WTC11 (cell line): ENCODE results near the gene SORT1. TPM values are rescaled to one million over a fixed set of nuclear protein-coding genes. Genes with fewer than 3 reads are reported as not detected.
A peak's percentile ranks its signal among the peaks of the same experiment; 100 is the strongest.

ENCODE experiments used
- ATAC-seq: fragments of 200-7000 bp; cut with Tn5 transposase; 2 replicates; pipeline ENCODE4 v1.10.0; 2021; ENCODE audit warnings: mild to moderate bottlenecking, moderate library complexity
- CTCF ChIA-PET: fragments of 300-600 bp; sonication (Branson Sonifier 250); formaldehyde crosslinking; loops from one replicate; lab custom pipeline; 2021; ENCODE audit warnings: antibody characterized with exemption; lab: Charles Lee
- POLR2A ChIA-PET: fragments of 350-600 bp; sonication (Branson Sonifier 250); formaldehyde crosslinking; loops from one replicate; lab custom pipeline; 2021; ENCODE audit warnings: antibody characterized with exemption; lab: Charles Lee
- DNase-seq: peaks from one replicate; pipeline ENCODE4 v3.0.0; 2021; ENCODE audit warnings: low spot score
- H3K27ac Mint-ChIP-seq: 2 replicates; pipeline ENCODE4 v1.8.0; 2021; ENCODE audit warnings: mixed read lengths
- H3K27me3 Mint-ChIP-seq: 2 replicates; pipeline ENCODE4 v1.8.0; 2021; ENCODE audit warnings: low read depth, mild to moderate bottlenecking, moderate library complexity, mixed read lengths
- H3K36me3 Mint-ChIP-seq: 2 replicates; pipeline ENCODE4 v1.8.0; 2021; ENCODE audit warnings: mixed read lengths
- H3K4me1 Mint-ChIP-seq: 2 replicates; pipeline ENCODE4 v1.8.0; 2022; ENCODE audit warnings: mixed read lengths
- H3K4me3 Mint-ChIP-seq: 2 replicates; pipeline ENCODE4 v1.8.0; 2021; ENCODE audit warnings: mild to moderate bottlenecking, moderate library complexity, mixed read lengths
- H3K9me3 Mint-ChIP-seq: 2 replicates; pipeline ENCODE4 v1.8.0; 2021; ENCODE audit warnings: mixed read lengths
- ATF3 ChIP-seq: sonication (generic); formaldehyde crosslinking; conservative IDR thresholded peaks from 2 replicates; pipeline ENCODE4 v1.8.1; 2022; ENCODE audit warnings: mild to moderate bottlenecking, missing genetic modification reagents
- CBFB ChIP-seq: sonication (generic); formaldehyde crosslinking; IDR thresholded peaks from 2 replicates; pipeline ENCODE4 v1.8.1; 2022; ENCODE audit warnings: mild to moderate bottlenecking, low read depth, missing genetic modification reagents
- E2F5 ChIP-seq: sonication (generic); formaldehyde crosslinking; IDR thresholded peaks from 2 replicates; pipeline ENCODE4 v1.8.1; 2022; ENCODE audit warnings: mild to moderate bottlenecking, moderate library complexity, missing genetic modification reagents
- ETV6 ChIP-seq: sonication (generic); formaldehyde crosslinking; IDR thresholded peaks from 2 replicates; pipeline ENCODE4 v1.8.1; 2022; ENCODE audit warnings: mild to moderate bottlenecking, missing genetic modification reagents
- FOXK1 ChIP-seq: sonication (generic); formaldehyde crosslinking; IDR thresholded peaks from 2 replicates; pipeline ENCODE4 v1.8.0; 2022; ENCODE audit warnings: mild to moderate bottlenecking, moderate library complexity, missing genetic modification reagents
- HMGA2 ChIP-seq: fragments of 250-450 bp; sonication (Bioruptor Pico); IDR thresholded peaks from 2 replicates; pipeline ENCODE4 v1.4.0; 2021; ENCODE audit warnings: mild to moderate bottlenecking, moderate library complexity
- HMGXB4 ChIP-seq: sonication (generic); formaldehyde crosslinking; IDR thresholded peaks from 2 replicates; pipeline ENCODE4 v1.8.1; 2023; ENCODE audit warnings: mild to moderate bottlenecking, moderate library complexity, missing genetic modification reagents
- IRF2 ChIP-seq: sonication (generic); formaldehyde crosslinking; IDR thresholded peaks from 2 replicates; pipeline ENCODE4 v1.8.0; 2022; ENCODE audit warnings: low read depth, missing genetic modification reagents, borderline replicate concordance
- JAZF1 ChIP-seq: fragments of 250-450 bp; sonication (Bioruptor Pico); IDR thresholded peaks from 2 replicates; pipeline ENCODE4 v1.9.0; 2021; ENCODE audit warnings: moderate library complexity, mild to moderate bottlenecking, inconsistent platforms
- JUN ChIP-seq: sonication (generic); formaldehyde crosslinking; IDR thresholded peaks from 2 replicates; pipeline ENCODE4 v1.8.0; 2023; ENCODE audit warnings: mild to moderate bottlenecking, missing genetic modification reagents
- MYBL2 ChIP-seq: sonication (generic); formaldehyde crosslinking; IDR thresholded peaks from 2 replicates; pipeline ENCODE4 v1.8.1; 2023; ENCODE audit warnings: mild to moderate bottlenecking, moderate library complexity, missing genetic modification reagents
- NFATC4 ChIP-seq: fragments of 250-450 bp; sonication (Bioruptor Pico); IDR thresholded peaks from 2 replicates; pipeline ENCODE4 v1.9.0; 2021; ENCODE audit warnings: mild to moderate bottlenecking
- NFE2L1 ChIP-seq: sonication (generic); formaldehyde crosslinking; IDR thresholded peaks from 2 replicates; pipeline ENCODE4 v1.8.1; 2023; ENCODE audit warnings: missing genetic modification reagents
- NR2C2 ChIP-seq: sonication (generic); formaldehyde crosslinking; IDR thresholded peaks from 2 replicates; pipeline ENCODE4 v1.8.0; 2022; ENCODE audit warnings: mild to moderate bottlenecking, missing genetic modification reagents
- PRDM15 ChIP-seq: sonication (generic); formaldehyde crosslinking; IDR thresholded peaks from 2 replicates; pipeline ENCODE4 v1.8.0; 2022; ENCODE audit warnings: missing genetic modification reagents
- ZBTB43 ChIP-seq: sonication (generic); formaldehyde crosslinking; IDR thresholded peaks from 2 replicates; pipeline ENCODE4 v1.8.1; 2023; ENCODE audit warnings: mild to moderate bottlenecking, missing genetic modification reagents
- ZNF138 ChIP-seq: sonication (generic); formaldehyde crosslinking; conservative IDR thresholded peaks from 2 replicates; pipeline ENCODE4 v1.8.1; 2022; ENCODE audit warnings: mild to moderate bottlenecking, moderate library complexity, missing genetic modification reagents
- ZNF232 ChIP-seq: sonication (generic); formaldehyde crosslinking; IDR thresholded peaks from 2 replicates; pipeline ENCODE4 v1.8.0; 2022; ENCODE audit warnings: mild to moderate bottlenecking, missing genetic modification reagents
- ZNF263 ChIP-seq: sonication (generic); formaldehyde crosslinking; IDR thresholded peaks from 2 replicates; pipeline ENCODE4 v1.8.1; 2022; ENCODE audit warnings: low read depth, mild to moderate bottlenecking, moderate library complexity, missing genetic modification reagents
- ZNF416 ChIP-seq: fragments of 250-450 bp; sonication (Bioruptor Pico); IDR thresholded peaks from 2 replicates; pipeline ENCODE4 v1.9.0; 2021; ENCODE audit warnings: mild to moderate bottlenecking, inconsistent platforms
- ZSCAN18 ChIP-seq: fragments of 250-450 bp; sonication (Bioruptor Pico); IDR thresholded peaks from 2 replicates; pipeline ENCODE4 v2.1.2; 2022; ENCODE audit warnings: mild to moderate bottlenecking, moderate library complexity
- total RNA-seq: library from RNA; stranded (reverse); gene quantifications from 3 replicates; pipeline ENCODE4 v1.2.3, GENCODE V29; 2021

SORT1 gene
- total RNA-seq, 1 experiment from 2014 or later, result 55.9 TPM

GRCh38 chr1:109280862-109281261 is 116.9 kb downstream of the SORT1 start:
- CTCF ChIA-PET, result no interaction called here

GRCh38 chr1:109279615-109280278 is 118.0 kb downstream of the SORT1 start:
- CTCF ChIA-PET, result interaction anchor here (0.7 to 1.2 kb wide), 2 partner anchors 26 to 253 kb away, joined by 3 to 6 read pairs; no protein-coding TSS in a partner anchor
- Mint-ChIP-seq H3K36me3 (peaks cover 24% of the 10 kb centered on the region), H3K4me3 (no peak overlapping the region), H3K4me1 (peaks cover 42% of the 10 kb centered on the region), H3K27ac (peak overlapping the region; percentile 72; the same call in 1 of the 2 replicates), H3K27me3 (no peaks in the 10 kb centered on the region; the same call in 1 of the 2 replicates), H3K9me3 (no peaks in the 10 kb centered on the region)
- ATAC-seq, result no peak
- POLR2A ChIA-PET, result no interaction called here
- DNase-seq, result no peak
- TF ChIP-seq ZNF138 (CRISPR knock-in tag) (no peak), CBFB (no peak), JAZF1 (CRISPR knock-in tag) (no peak), HMGA2 (CRISPR knock-in tag) (no peak), ETV6 (CRISPR knock-in tag) (no peak), PRDM15 (CRISPR knock-in tag) (no peak), JUN (CRISPR knock-in tag) (no peak), IRF2 (CRISPR knock-in tag) (no peak), NFE2L1 (CRISPR knock-in tag) (no peak)

More at GRCh38 chr1:109280862-109281261, 116.9 kb downstream of the SORT1 start:
- DNase-seq (no peak), ATAC-seq (no peak)
- no peak for TF ChIP-seq ZSCAN18
- no peak for TF ChIP-seq FOXK1
- TF ChIP-seq ZNF416, result no peak
- TF ChIP-seq HMGXB4 (CRISPR knock-in tag), result no peak
- no peak for TF ChIP-seq ZBTB43
- TF ChIP-seq NR2C2, result no peak
- TF ChIP-seq NFATC4, result no peak
- no peak for TF ChIP-seq ZNF232
- no peak for TF ChIP-seq ETV6 (CRISPR knock-in tag)
- TF ChIP-seq MYBL2 (CRISPR knock-in tag), result no peak
- no peak for TF ChIP-seq ATF3
- no peak for TF ChIP-seq ZNF263 (CRISPR knock-in tag)
- TF ChIP-seq E2F5 (CRISPR knock-in tag), result no peak
- H3K27ac Mint-ChIP-seq, result peak overlapping the region; percentile 60; the same call in 1 of the 2 replicates
- H3K36me3 Mint-ChIP-seq, result peaks cover 24% of the 10 kb centered on the region
- H3K9me3 Mint-ChIP-seq, result no peaks in the 10 kb centered on the region
- POLR2A ChIA-PET, result no interaction called here
- H3K4me3 Mint-ChIP-seq, result 0 out of 2 replicates have a peak overlapping the region, but pooled peaks have one; percentile 99
- peaks cover 41% of the 10 kb centered on the region for H3K4me1 Mint-ChIP-seq
- H3K27me3 Mint-ChIP-seq, result no peaks in the 10 kb centered on the region; the same call in 1 of the 2 replicates
